GM19240 (cell line): ENCODE data around the gene UBE3B.

Experiments used
- DNase-seq: peaks from one replicate; pipeline ENCODE4 v3.0.0; 2011; ENCODE audit warnings: low spot score; ENCODE audit not compliant: insufficient read length

UBE3B gene

GRCh38 chr12:109550281-109550680 is 72.8 kb downstream of the UBE3B start:
- DNase-seq, result no peak

- DNase-seq, result no peak
Measured at GRCh38 chr12:109551108-109551507, 73.7 kb downstream of the UBE3B start.

GRCh38 chr12:109552971-109553370 is 75.5 kb downstream of the UBE3B start:
- no peak for DNase-seq

- no peak for DNase-seq
Measured at GRCh38 chr12:109553483-109553882, 76.0 kb downstream of the UBE3B start.

- DNase-seq, result no peak
Measured at GRCh38 chr12:109553906-109554500, 76.6 kb downstream of the UBE3B start.

- no peak for DNase-seq
Measured at GRCh38 chr12:109554761-109555160, 77.3 kb downstream of the UBE3B start.

GRCh38 chr12:109555431-109556315 is 78.2 kb downstream of the UBE3B start:
- DNase-seq, result no peak

GRCh38 chr12:109557200-109557599 is 79.8 kb downstream of the UBE3B start:
- no peak for DNase-seq

- no peak for DNase-seq
Measured at GRCh38 chr12:109557805-109558204, 80.4 kb downstream of the UBE3B start.

GRCh38 chr12:109558374-109559199 is 81.2 kb downstream of the UBE3B start:
- no peak for DNase-seq

GRCh38 chr12:109559200-109559505 is 81.7 kb downstream of the UBE3B start:
- DNase-seq, result no peak

GRCh38 chr12:109559601-109560000 is 82.2 kb downstream of the UBE3B start:
- DNase-seq, result no peak

GRCh38 chr12:109560867-109561710 is 83.7 kb downstream of the UBE3B start:
- DNase-seq, result no peak

GRCh38 chr12:109561711-109562030 is 84.2 kb downstream of the UBE3B start:
- DNase-seq, result no peak

GRCh38 chr12:109562871-109563270 is 85.4 kb downstream of the UBE3B start:
- DNase-seq, result no peak

- no peak for DNase-seq
Measured at GRCh38 chr12:109563291-109564284, 86.2 kb downstream of the UBE3B start.

GRCh38 chr12:109566424-109566823 is 89.0 kb downstream of the UBE3B start:
- no peak for DNase-seq

GRCh38 chr12:109567296-109567695 is 89.9 kb downstream of the UBE3B start:
- no peak for DNase-seq

GRCh38 chr12:109567967-109568366 is 90.5 kb downstream of the UBE3B start:
- no peak for DNase-seq

GRCh38 chr12:109568486-109568885 is 91.1 kb downstream of the UBE3B start:
- no peak for DNase-seq
